Measurements from ENCODE around the gene KRT85. TPM values are rescaled to one million over a fixed set of nuclear protein-coding genes. Genes with fewer than 3 reads are reported as not detected.
"Not testable (repeated sequence)": the region's sequence is repeated elsewhere in the genome, so short reads cannot be mapped to it uniquely, and the experiment has no call there.

Gene KRT85
- total RNA-seq, 2 experiments from 2014 or later, result not detected

DNA sequence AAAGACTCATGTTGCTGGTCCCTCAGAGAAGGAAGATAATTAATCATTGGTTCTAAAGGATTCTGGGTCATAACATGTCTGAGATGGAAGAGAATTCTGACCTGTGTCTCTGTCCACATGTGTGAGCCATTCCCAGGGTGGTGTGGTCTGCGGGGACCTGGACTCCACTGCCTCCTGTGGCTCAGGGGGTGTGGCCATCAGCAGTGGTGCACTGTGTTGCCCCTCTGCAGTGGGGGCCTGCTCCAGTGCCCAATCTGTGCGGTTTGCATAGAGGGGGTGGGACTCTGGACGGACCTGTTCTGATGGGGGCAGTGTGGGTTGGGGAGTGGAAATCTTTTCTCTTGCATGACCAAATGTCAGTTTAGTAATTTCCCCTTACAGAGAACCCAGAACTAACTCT lies 13.5 kb downstream of the KRT85 start:
- CTCF ChIA-PET, result no interaction called here

DNA sequence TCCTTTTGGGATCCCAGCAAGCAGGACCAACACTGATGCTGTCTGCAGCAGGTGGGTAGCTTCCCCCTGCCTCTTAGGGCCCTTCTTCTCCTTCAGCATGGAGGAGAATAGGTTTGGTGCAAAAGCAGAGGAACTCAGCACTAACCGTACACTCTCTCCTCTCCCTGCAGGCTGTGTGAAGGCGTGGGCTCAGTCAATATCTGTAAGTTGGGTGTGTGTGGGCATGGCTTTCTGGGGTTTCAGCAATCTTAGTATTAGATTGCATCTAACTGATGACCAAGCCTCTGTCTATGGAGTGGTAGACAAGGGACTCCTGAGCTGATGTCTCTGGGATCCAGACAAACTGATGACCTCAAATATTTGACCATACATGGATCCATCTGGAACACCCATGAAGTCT lies 14.3 kb downstream of the KRT85 start:
- POLR2A ChIA-PET, result no interaction called here
- CTCF ChIA-PET, result interaction anchor here (1.1 kb wide), 1 partner anchor 198 kb away, joined by 3 read pairs; no protein-coding TSS in a partner anchor

More for the DNA sequence above, 13.5 kb downstream of the KRT85 start:
- POLR2A ChIA-PET, result no interaction called here

DNA sequence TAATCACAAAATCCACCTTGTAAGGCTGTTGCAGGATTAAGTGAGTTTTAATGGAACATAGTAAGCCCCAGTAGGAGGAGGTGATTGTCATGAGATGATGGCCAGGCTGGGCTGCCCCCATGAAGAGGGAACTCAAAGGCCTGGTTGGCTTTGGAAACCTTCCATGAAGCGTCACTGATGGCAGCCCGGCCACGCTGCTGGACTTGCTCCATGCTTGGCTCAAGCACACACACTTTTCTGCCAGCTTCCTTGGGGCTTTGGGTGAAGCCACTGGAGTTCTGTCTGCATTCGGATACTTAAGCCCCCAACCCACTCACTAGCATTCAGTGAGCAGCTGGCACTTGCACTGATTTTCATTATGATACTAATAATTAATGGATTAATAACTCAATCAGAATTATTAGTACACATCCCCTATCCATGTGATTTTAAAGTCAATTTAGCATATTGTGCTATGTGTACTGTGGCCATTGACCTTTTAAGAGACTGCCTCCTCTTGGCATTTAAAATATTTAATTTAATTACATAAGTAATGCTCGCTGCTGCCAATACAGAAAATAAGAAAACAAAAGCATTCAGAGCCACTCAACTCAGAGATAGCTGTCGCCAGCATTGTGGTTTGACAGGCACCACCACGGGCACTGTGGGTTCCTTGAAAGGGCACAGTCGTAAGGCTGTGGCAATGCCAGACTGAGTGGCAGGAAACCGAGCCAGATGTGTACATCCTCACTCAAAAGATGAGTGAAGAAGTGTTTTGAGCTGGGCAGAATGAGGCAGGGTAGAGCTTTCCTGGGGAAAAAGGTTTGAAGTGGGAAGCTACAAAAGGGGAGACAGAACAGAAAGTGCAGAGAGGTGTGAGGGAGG lies 15.9 kb downstream of the KRT85 start:
- POLR2A ChIA-PET, result no interaction called here
- CTCF ChIA-PET, result interaction anchor here (0.6 to 1.0 kb wide), 2 partner anchors 519 to 570 kb away, joined by 3 to 4 read pairs; no protein-coding TSS in a partner anchor

DNA sequence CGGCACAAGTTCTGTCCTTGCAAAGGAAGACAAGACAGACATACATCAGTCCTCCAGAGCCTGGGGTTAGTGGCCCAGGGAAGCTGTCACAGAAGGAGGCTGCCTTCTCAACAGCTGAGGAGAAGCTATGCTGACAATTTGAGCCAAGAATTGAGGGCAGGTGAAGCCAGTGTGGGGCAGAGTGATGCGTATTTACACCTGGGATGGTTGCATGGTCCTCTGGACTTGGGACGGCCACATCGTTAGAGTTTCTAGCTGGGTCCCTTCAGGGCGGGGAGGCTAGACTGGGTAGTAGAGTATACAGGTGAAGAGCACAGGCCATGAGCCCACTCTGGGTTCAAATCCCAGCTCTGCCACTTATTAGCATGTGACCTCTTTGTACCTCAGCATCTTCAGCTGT lies 16.5 kb downstream of the KRT85 start:
- CTCF ChIA-PET, result no interaction called here

DNA sequence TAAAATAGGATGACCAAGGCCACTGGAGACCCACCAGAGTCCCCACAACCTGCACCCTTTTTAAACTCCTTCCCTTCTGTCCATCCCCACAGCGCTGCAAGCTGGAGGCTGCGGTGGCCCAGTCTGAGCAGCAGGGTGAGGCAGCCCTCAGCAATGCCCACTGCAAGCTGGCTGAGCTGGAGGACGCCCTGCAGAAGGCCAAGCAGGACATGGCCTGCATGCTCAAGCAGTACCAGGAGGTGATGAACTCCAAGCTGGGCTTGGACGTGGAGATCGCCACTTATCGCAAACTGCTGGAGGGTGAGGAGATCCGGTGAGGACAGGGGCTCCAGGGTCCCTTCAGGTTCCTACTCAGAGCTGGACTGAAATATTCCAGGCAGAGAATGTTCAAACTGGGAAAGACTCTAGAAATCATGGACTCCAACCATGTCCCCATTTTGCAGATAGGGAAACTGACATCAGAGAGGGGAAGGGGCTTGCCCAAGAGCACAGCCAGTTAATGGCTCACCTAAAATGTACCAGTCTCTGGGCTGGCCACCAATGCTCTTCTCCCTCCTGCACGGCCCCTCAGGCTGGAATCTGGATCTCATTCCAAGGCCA lies 17.2 kb downstream of the KRT85 start:
- POLR2A ChIA-PET, result no interaction called here
- CTCF ChIA-PET, result no interaction called here

More for the DNA sequence above, 16.5 kb downstream of the KRT85 start:
- POLR2A ChIA-PET, result no interaction called here

DNA sequence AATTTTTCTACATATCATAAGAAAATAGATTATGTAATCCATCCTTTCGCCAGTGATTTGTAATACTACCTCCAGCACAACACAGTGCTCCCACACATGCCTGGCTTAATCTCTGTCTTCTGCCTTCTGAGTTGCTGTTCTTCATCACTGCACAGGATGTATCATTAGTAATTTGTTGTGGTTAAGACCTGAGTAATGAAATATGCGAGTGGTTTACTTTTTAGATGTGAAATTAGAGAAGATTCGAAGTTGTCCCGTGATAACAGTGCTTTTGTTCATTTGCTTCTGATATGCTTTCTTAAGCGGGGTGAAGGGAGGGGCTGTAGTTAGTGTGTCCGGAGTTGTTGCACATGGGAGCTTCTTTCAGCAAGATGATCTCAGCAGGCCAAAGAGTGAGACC lies 18.1 kb downstream of the KRT85 start:
- ChIA-PET POLR2A (no interaction called here), CTCF (no interaction called here)

DNA sequence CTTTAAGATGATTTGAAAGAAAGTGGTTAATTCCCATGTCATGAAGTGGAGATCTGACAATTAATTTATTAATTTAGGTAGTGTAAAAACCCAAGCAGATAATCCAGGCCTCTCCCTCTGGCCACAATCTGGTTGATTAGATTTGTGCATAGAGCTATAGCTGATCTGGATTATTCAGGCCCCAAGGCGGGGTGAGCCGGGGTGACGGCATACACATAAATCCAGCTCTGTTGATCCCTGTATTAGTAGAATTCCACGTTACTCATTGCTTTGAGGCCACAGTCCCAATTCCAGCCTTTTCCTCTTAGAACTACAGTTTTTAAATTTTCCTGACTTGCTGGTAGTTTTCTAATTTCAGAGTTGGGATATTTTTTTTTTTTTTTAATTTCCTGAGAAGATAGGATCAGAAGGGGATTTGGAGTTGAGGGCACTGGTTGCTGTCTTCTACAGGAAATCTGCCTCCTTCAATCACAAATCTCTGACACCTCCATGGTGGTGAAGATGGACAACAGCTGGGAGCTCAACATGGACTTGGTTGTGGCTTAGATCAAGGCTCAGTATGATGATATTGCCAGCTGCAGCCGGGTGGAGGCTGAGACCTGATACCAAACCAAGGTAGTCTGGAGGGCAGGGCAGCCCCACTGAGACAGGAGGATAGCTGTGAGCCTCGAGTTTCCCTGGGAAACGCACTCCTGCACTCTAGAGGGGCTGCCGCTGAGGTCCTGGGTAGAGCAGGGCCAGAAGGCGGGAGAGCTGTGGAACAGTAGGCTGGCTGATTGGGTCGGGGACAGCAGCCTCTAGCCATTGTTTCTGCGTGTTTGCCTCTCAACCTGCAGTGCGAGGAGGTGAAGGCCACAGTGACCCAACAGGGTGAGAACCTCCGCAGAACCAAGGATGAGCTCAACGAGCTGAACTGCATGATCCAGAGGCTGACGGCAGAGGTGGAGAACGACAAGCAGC lies 19.4 kb downstream of the KRT85 start:
- POLR2A ChIA-PET, result no interaction called here

DNA sequence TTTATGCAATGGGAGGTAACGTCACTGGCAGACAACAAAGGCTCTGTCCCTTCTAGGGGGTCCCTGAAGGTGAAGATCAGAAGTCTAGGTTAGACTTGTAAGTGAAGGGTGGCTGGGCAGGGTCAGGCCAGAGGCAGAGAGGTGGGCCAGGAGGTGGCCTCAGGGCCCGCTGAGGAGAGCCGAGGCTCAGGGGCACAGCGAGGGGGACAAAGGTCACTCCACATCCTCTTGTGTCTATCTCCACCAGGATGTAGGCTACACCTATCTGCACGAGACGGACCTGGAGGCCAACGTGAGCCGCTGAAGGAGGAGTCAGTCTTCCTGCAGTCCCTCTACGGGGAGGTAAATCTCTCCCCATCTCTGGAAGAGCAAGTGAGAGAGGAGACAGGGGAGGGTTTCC lies 20.3 kb downstream of the KRT85 start:
- ChIA-PET CTCF (no interaction called here), POLR2A (no interaction called here)

More for the DNA sequence above, 19.4 kb downstream of the KRT85 start:
- CTCF ChIA-PET, result no interaction called here

DNA sequence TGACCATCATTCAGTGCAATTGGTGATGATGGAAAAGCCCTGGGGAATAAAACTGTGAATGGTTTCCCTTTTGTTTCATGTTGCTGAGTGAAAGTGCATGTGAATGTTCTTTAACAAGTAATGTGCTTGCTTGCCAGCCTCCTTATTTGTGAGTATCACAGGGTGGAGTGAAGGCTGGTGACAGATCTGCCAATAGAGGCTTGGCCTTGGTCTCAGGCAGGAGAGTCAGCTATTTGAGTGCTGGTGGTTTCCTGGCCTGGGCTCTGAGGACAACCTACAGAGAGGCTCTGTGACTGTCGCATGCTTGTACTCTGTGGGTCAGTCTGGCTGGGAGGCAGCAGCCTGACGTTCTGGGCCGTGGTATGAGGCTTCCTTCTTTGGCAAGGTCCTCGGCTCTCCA lies 20.7 kb downstream of the KRT85 start:
- POLR2A ChIA-PET, result no interaction called here
- CTCF ChIA-PET, result no interaction called here

DNA sequence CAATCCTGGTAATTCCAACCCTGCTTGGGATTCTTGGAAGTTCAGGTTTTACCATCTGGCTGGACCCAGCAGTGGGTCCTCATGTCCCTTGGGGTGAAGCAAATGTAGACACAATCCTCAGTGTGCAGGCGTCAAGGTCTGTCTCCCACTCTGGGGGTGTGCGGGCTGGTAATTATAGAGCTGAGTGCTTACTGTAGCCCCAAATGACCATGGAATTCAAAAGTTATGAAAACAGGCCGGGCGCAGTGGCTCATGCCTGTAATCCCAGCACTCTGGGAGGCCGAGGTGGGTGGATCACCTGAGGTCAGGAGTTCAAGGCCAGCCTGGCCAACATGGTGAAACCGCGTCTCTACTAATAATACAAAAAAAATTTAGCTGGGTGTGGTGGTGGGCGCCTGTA lies 22.2 kb downstream of the KRT85 start:
- CTCF ChIA-PET, result interaction anchor here (1.2 kb wide), 1 partner anchor 10 kb away, joined by 3 read pairs; no protein-coding TSS in a partner anchor
- POLR2A ChIA-PET, result not testable (repeated sequence)

DNA sequence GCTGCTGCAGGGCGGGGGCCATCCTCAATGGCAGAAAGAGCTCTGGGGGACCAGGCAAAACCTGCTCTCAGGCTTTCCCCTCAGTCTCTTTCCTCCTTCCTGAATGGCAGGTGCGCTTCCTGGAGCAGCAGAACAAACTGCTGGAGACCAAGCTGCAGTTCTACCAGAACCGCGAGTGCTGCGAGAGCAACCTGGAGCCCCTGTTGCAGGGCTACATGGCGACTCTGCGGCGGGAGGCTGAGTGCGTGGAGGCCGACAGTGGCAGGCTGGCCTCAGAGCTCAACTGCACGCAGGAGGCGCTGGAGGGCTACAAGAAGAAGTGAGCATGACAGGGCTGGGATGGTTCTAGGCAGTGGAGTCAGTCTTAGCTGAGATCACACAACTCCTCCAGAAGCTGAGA lies 23.2 kb downstream of the KRT85 start:
- CTCF ChIA-PET, result no interaction called here
- POLR2A ChIA-PET, result no interaction called here

DNA sequence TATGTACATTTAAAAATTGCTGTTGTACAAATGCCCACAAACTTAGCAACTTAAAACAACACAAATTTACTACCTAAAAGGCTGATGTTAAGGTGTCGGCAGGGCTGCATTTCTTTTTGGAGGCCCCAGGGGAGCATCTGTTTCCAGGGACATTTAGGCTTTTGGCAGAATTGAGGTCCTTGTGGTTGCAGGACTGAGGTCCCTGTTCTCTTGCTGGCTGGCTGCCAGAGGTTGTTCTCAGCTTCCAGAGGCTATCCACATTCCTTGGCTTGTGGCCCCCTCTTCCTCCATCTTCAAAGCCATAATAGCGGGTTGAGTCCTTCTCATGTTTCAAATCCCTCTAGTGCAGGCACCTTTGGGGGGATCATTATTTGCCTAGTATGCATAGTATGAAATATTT lies 23.7 kb downstream of the KRT85 start:
- ChIA-PET CTCF (no interaction called here), POLR2A (no interaction called here)

DNA sequence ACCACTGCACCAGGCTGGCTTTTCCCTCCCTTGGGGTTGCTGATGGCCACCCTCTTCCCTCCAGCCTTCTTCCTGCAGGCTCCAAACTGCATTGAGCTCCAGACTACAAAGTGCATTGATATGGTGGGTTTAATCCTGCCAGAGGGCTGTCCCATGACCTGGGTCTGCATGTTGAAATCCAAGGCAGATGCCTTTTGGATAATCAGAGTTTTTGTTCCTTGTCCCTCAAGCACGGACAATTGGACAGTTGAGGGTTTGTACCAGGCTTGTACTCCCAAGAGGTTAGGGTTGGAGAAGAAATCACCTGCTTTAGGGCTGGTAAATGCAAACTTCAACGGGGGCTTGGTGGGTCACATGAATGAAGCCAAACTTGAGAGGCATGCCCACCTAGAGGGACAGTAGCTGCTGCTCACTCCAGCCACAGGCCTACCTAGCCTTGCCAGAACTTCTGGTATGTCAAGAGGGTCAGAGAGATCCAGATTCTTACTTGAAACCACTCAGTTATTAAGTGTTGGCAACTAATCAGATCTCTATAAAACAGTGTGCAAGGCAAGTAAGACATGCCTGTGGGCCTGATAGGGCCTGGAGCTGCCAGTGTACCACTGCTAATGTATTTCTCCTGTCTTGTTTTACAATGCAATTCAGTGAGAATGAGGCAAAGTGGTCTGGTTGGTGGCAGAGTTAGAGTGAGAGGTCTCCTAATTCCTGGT lies 24.3 kb downstream of the KRT85 start:
- POLR2A ChIA-PET, result no interaction called here
- CTCF ChIA-PET, result no interaction called here

DNA sequence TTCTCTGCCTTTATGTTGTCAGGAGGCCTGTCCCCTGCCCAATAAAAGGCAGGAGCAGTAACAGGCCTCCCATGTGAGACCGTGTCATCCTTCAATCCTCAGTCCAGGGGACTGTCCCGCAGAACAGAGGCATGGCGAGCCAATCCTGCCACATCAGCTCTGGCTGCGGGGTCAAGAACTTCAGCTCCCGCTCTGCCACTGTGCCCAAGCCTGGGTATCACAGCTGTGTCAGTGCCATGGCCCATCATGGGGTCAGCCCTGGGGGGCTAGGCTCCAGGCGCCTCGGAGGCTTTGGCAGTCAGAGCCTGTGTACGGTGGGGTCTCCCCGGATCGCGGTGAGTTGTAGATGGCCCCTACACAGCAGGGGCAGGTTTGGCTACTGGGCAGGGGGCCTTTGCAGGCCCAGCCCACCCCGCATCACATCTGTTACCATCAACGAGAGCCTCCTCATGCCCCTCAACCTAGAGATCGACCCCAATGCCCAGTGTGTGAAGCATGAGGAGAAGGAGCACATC lies 26.2 kb downstream of the KRT85 start:
- POLR2A ChIA-PET, result no interaction called here

DNA sequence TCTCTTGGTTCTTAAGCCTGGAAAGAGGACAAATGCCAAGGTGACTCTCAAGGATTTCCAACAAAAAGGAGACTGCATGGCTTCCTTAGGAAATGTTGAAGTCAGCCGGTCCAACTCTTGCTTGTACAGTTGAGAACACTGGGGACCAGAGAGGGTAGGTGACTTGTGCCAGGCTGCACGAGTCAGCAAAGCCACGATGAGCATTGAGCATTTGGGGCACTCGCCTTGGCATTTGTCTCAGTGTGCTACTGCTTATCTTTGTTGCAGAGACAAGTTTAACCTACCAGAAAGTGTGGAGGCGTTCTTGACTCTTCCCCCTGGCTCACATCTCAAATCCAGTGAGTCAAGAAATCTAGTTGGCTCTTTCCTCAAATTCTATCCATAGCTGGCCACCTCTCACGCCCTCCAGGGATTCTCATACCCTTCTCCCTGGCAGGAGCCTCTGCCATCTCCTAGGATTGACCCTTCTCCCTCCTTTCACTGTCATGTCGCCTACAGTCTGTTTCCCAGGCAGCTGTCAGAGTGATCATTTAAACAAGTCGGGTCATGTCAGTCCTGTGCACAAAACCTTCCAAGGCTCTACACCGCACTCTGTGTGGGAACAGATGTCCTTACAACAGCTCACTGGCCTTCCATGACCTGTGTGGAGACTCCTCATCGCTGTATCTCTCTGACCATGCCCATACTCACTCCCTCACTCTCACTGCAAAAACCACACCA lies 28.9 kb downstream of the KRT85 start:
- POLR2A ChIA-PET, result no interaction called here
- CTCF ChIA-PET, result no interaction called here

More for the DNA sequence above, 26.2 kb downstream of the KRT85 start:
- CTCF ChIA-PET, result interaction anchor here (1.5 kb wide), 1 partner anchor 14 kb away, joined by 3 read pairs; no protein-coding TSS in a partner anchor

DNA sequence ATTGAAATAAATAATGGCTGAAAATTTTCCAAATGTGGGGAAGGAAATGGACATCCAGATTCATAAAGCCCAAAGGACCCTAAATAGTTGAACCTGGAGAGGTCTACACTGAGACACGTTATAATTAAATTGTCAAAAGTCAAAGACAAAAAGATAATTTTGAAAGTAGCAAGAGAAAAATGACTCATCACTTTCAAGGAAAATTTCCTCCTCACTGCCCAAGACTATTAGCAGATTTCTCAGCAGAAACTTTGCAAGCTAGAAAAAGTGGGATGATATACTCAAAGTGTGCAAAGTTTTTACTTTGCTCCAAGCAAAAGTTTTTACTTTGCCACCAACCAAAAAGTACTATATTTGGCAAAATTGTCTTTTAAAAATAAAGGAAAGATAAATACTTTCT lies 30.2 kb downstream of the KRT85 start:
- CTCF ChIA-PET, result no interaction called here
- POLR2A ChIA-PET, result no interaction called here

DNA sequence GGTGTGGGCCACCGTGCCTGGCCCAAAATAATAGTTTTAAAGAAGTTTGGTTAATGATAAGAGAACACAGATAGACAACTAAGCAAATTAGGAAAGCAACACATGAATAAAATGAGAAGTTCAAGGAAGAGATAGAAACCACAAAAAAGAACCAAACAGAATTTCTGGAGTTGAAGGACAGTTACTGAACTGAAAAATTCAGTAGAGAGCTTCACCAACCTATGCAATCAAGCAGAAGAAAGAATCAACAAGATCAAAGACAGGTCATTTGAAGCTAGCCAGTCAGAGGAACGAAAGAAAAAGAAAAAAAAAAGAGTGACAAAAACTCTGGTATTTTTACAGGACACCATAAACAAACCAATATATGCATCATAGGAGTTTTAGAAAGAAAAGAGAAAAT lies 30.6 kb downstream of the KRT85 start:
- CTCF ChIA-PET, result no interaction called here
- POLR2A ChIA-PET, result no interaction called here

DNA sequence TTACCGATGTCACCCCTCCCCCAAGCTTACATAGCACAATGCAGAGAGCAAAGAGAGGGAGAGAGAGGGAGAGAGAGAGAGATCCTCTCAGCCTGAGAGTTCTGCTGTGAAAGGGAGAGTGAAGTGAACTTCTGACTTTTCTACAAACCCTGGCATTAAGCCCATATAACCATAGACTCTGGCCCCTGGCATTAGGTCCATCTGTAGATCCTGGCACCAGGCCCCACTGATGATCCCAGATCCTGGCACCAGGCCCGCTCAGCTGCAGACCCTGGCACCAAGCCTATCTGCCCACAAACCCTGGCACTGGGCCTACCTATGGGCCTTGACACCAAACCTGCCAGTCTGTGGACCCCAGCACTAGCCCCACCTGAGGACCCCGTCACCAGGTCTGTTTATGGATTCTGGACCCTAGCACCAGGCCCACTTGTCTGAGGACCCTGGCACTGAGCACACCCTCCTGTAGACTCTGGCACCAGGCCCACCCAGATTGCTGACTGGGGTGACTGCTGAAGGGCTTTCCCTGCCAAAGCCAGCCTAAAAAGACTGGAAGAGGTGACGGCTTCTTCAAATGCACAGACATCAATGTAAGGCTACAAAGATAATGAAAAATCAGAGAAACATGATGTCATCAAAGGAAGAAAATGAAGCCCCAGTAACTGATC lies 31.6 kb downstream of the KRT85 start:
- ChIA-PET POLR2A (interaction anchor here (0.5 kb wide), 1 partner anchor 1443 kb away, joined by 4 read pairs; no protein-coding TSS in a partner anchor), CTCF (no interaction called here)

All from activated CD8-positive, alpha-beta memory T cell treated with anti-CD3 and anti-CD28 coated beads for 36 hours (primary cell).